HEK293 (cell line): ENCODE data around the gene GRM5.

Experiments
- CTCF ChIA-PET: fragments of 350-600 bp; formaldehyde crosslinking; extraction: SDS; loops from one replicate; lab custom pipeline; 2021; ENCODE audit warnings: antibody characterized with exemption; lab: Yijun Ruan, JAX
- POLR2A ChIA-PET: fragments of 300-600 bp; formaldehyde crosslinking; extraction: SDS; loops from one replicate; lab custom pipeline; 2020; ENCODE audit warnings: antibody characterized with exemption, inconsistent platforms; lab: Yijun Ruan, JAX
- H3K27ac ChIP-seq: fragments of 200-500 bp; sonication (Bioruptor generic); 2 replicates; pipeline ENCODE4 v1.5.1; 2014; ENCODE audit warnings: low read depth, low read length, control low read depth, inconsistent platforms; ENCODE audit errors: extremely low read depth
- H3K36me3 ChIP-seq, 2 experiments: fragments of 200-500 bp in 1 of 2; sonication (Bioruptor generic) in 1 of 2; 1 replicate in 1 of 2; 2 replicates in 1 of 2; pipeline ENCODE4 v1.5.1; 2014 to 2017; ENCODE audit warnings: inconsistent platforms in 2 of 2, low read length in 2 of 2; ENCODE audit not compliant: control insufficient read depth in 2 of 2, insufficient read depth in 1 of 2
- H3K4me1 ChIP-seq: fragments of 200-500 bp; sonication (Bioruptor generic); 2 replicates; pipeline ENCODE4 v1.5.1; 2014; ENCODE audit warnings: mild to moderate bottlenecking, low read length, inconsistent platforms; ENCODE audit not compliant: control insufficient read depth, insufficient read depth
- H3K4me3 ChIP-seq: 2 replicates; pipeline ENCODE4 v1.5.1; 2011; ENCODE audit warnings: low read depth, mild to moderate bottlenecking, control low read depth, low read length, moderate library complexity
- H3K9me3 ChIP-seq: fragments of 200-500 bp; sonication (Bioruptor generic); 2 replicates; pipeline ENCODE4 v1.5.1; 2014; ENCODE audit warnings: low read depth, low read length, inconsistent platforms; ENCODE audit not compliant: control insufficient read depth, insufficient read depth
- HOXA7 ChIP-seq: sonication (generic); formaldehyde crosslinking; IDR thresholded peaks from 2 replicates; pipeline ENCODE4 v1.8.1; 2022; ENCODE audit warnings: missing genetic modification reagents, borderline replicate concordance
- IKZF3 ChIP-seq: fragments of 450-650 bp; IDR thresholded peaks from 2 replicates; pipeline ENCODE4 v1.5.0; 2018; ENCODE audit warnings: missing biosample characterization, mild to moderate bottlenecking, missing genetic modification characterization, moderate library complexity
- ZFP37 ChIP-seq: fragments of 450-650 bp; formaldehyde crosslinking; IDR thresholded peaks from 2 replicates; pipeline ENCODE4 v1.5.1; 2016; ENCODE audit warnings: missing biosample characterization, missing genetic modification characterization
- ZNF19 ChIP-seq: fragments of 450-650 bp; formaldehyde crosslinking; IDR thresholded peaks from 2 replicates; pipeline ENCODE4; 2016; ENCODE audit warnings: missing biosample characterization, missing genetic modification characterization, low read depth
- ZNF426 ChIP-seq: fragments of 450-650 bp; formaldehyde crosslinking; IDR thresholded peaks from 2 replicates; pipeline ENCODE4 v1.5.1; 2017; ENCODE audit warnings: missing biosample characterization, missing genetic modification characterization, mild to moderate bottlenecking, inconsistent platforms, moderate library complexity
- ZNF433 ChIP-seq: fragments of 450-650 bp; formaldehyde crosslinking; IDR thresholded peaks from 2 replicates; pipeline ENCODE4 v1.5.1; 2016; ENCODE audit warnings: missing biosample characterization, missing genetic modification characterization, low read depth
- ZNF585B ChIP-seq: fragments of 450-650 bp; formaldehyde crosslinking; IDR thresholded peaks from 2 replicates; pipeline ENCODE4 v1.5.1; 2016; ENCODE audit warnings: missing biosample characterization, missing genetic modification characterization
- ZNF624 ChIP-seq: fragments of 450-650 bp; formaldehyde crosslinking; IDR thresholded peaks from 2 replicates; pipeline ENCODE4 v1.5.1; 2017; ENCODE audit warnings: missing biosample characterization, missing genetic modification characterization
- ZSCAN23 ChIP-seq: fragments of 450-650 bp; formaldehyde crosslinking; IDR thresholded peaks from 2 replicates; pipeline ENCODE4 v1.5.1; 2016; ENCODE audit warnings: missing biosample characterization, missing genetic modification characterization
- ZSCAN30 ChIP-seq: fragments of 450-650 bp; IDR thresholded peaks from 2 replicates; pipeline ENCODE4 v1.5.1; 2018; ENCODE audit warnings: missing biosample characterization, mild to moderate bottlenecking, missing genetic modification characterization, moderate library complexity
- TF ChIP-seq, protein P1 (sequence below): fragments of 450-650 bp; formaldehyde crosslinking; IDR thresholded peaks from 2 replicates; pipeline ENCODE4 v1.5.1; 2016; ENCODE audit warnings: missing biosample characterization, missing genetic modification characterization
- TF ChIP-seq, protein P2 (sequence below): fragments of 450-650 bp; formaldehyde crosslinking; optimal IDR thresholded peaks from 2 replicates; pipeline ENCODE3; 2016; ENCODE audit warnings: missing biosample characterization, mild to moderate bottlenecking, missing genetic modification characterization
- TF ChIP-seq, protein P3 (sequence below): fragments of 450-650 bp; formaldehyde crosslinking; IDR thresholded peaks from 2 replicates; pipeline ENCODE4 v1.5.1; 2016; ENCODE audit warnings: missing biosample characterization, missing genetic modification characterization
- TF ChIP-seq, protein P4 (sequence below): fragments of 450-650 bp; formaldehyde crosslinking; IDR thresholded peaks from 2 replicates; pipeline ENCODE4 v1.5.1; 2016; ENCODE audit warnings: missing biosample characterization, missing genetic modification characterization
- TF ChIP-seq, protein P5 (sequence below): fragments of 450-650 bp; formaldehyde crosslinking; IDR thresholded peaks from 2 replicates; pipeline ENCODE4 v1.5.1; 2016; ENCODE audit warnings: missing biosample characterization, missing genetic modification characterization, low read depth
- TF ChIP-seq, protein P6 (sequence below): fragments of 450-650 bp; formaldehyde crosslinking; IDR thresholded peaks from 2 replicates; pipeline ENCODE4 v1.5.0; 2017; ENCODE audit warnings: missing biosample characterization, missing genetic modification characterization, borderline replicate concordance

GRM5 gene

DNA sequence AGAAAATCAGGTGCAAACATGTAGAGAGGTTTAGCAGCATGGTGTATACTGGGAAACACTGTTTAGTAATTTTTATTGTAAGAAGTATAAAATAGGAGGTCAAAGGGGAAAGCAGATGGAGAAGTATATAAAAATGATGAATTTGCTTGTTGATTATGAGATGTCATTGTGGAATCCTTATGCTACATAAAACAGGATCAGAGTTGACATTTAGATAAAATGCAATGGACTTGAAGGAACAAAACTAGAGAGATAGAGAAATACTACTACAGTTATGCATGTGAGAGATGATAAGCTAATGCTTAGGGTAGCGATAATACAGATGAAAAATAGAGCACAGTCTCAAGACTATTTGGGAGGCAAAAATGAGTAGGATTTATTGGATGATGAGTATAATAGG lies 536.4 kb downstream of the GRM5 start (continued):
- TF ChIP-seq, protein P1, sequence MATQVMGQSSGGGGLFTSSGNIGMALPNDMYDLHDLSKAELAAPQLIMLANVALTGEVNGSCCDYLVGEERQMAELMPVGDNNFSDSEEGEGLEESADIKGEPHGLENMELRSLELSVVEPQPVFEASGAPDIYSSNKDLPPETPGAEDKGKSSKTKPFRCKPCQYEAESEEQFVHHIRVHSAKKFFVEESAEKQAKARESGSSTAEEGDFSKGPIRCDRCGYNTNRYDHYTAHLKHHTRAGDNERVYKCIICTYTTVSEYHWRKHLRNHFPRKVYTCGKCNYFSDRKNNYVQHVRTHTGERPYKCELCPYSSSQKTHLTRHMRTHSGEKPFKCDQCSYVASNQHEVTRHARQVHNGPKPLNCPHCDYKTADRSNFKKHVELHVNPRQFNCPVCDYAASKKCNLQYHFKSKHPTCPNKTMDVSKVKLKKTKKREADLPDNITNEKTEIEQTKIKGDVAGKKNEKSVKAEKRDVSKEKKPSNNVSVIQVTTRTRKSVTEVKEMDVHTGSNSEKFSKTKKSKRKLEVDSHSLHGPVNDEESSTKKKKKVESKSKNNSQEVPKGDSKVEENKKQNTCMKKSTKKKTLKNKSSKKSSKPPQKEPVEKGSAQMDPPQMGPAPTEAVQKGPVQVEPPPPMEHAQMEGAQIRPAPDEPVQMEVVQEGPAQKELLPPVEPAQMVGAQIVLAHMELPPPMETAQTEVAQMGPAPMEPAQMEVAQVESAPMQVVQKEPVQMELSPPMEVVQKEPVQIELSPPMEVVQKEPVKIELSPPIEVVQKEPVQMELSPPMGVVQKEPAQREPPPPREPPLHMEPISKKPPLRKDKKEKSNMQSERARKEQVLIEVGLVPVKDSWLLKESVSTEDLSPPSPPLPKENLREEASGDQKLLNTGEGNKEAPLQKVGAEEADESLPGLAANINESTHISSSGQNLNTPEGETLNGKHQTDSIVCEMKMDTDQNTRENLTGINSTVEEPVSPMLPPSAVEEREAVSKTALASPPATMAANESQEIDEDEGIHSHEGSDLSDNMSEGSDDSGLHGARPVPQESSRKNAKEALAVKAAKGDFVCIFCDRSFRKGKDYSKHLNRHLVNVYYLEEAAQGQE, result no peak
- TF ChIP-seq ZNF624 (tag by site-specific recombination) (no peak), HOXA7 (CRISPR knock-in tag) (no peak), ZNF19 (tag by site-specific recombination) (no peak), ZNF426 (tag by site-specific recombination) (no peak), ZFP37 (no peak)
- TF ChIP-seq, protein P2, sequence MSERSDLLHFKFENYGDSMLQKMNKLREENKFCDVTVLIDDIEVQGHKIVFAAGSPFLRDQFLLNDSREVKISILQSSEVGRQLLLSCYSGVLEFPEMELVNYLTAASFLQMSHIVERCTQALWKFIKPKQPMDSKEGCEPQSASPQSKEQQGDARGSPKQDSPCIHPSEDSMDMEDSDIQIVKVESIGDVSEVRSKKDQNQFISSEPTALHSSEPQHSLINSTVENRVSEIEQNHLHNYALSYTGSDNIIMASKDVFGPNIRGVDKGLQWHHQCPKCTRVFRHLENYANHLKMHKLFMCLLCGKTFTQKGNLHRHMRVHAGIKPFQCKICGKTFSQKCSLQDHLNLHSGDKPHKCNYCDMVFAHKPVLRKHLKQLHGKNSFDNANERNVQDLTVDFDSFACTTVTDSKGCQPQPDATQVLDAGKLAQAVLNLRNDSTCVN (tag by site-specific recombination), result no peak
- TF ChIP-seq, protein P3, sequence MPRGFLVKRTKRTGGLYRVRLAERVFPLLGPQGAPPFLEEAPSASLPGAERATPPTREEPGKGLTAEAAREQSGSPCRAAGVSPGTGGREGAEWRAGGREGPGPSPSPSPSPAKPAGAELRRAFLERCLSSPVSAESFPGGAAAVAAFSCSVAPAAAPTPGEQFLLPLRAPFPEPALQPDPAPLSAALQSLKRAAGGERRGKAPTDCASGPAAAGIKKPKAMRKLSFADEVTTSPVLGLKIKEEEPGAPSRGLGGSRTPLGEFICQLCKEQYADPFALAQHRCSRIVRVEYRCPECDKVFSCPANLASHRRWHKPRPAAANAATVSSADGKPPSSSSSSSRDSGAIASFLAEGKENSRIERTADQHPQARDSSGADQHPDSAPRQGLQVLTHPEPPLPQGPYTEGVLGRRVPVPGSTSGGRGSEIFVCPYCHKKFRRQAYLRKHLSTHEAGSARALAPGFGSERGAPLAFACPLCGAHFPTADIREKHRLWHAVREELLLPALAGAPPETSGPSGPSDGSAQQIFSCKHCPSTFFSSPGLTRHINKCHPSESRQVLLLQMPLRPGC (tag by site-specific recombination), result no peak
- TF ChIP-seq, protein P4, sequence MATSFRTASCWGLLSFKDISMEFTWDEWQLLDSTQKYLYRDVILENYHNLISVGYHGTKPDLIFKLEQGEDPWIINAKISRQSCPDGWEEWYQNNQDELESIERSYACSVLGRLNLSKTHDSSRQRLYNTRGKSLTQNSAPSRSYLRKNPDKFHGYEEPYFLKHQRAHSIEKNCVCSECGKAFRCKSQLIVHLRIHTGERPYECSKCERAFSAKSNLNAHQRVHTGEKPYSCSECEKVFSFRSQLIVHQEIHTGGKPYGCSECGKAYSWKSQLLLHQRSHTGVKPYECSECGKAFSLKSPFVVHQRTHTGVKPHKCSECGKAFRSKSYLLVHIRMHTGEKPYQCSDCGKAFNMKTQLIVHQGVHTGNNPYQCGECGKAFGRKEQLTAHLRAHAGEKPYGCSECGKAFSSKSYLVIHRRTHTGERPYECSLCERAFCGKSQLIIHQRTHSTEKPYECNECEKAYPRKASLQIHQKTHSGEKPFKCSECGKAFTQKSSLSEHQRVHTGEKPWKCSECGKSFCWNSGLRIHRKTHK (tag by site-specific recombination), result no peak

DNA sequence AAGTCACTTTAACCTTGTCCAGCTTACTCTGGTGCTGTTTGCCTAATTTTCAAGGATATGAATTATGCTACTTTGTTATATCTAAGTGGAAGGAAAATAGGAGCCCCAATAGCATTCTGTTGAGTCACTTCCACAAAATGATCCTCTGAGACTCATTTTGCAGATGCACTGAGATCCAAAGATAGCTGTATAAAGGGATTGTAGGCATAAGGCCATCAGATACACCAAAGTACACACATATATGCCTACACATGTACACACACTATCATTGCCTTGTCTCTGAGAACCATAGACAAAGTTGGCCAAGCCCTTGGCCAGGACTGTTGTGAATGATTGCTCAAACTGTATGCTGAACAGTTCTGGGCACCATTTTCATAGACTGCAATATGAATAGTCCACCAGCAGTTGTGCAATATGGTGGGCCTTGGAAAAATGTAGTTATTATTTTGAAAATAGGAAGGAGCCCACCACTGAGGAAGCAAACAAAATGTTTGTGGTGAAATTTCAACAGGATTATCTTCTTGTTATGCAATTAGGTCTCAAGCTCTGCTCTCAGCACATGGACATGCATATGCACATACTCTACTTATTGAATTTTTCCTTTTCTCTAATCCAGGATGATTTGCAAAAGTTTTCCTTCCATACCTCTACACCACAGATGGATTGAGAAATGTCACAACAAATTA lies 542.3 kb downstream of the GRM5 start:
- no peaks in the 10 kb centered on the region for H3K9me3 ChIP-seq
- no peaks in the 10 kb centered on the region for H3K4me1 ChIP-seq
- TF ChIP-seq, protein P2 (tag by site-specific recombination), result no peak
- H3K27ac ChIP-seq, result no peak overlapping the region
- no peaks in the 10 kb centered on the region for H3K36me3 ChIP-seq
- CTCF ChIA-PET, result no interaction called here
- no peak overlapping the region for H3K4me3 ChIP-seq
- POLR2A ChIA-PET, result no interaction called here

DNA sequence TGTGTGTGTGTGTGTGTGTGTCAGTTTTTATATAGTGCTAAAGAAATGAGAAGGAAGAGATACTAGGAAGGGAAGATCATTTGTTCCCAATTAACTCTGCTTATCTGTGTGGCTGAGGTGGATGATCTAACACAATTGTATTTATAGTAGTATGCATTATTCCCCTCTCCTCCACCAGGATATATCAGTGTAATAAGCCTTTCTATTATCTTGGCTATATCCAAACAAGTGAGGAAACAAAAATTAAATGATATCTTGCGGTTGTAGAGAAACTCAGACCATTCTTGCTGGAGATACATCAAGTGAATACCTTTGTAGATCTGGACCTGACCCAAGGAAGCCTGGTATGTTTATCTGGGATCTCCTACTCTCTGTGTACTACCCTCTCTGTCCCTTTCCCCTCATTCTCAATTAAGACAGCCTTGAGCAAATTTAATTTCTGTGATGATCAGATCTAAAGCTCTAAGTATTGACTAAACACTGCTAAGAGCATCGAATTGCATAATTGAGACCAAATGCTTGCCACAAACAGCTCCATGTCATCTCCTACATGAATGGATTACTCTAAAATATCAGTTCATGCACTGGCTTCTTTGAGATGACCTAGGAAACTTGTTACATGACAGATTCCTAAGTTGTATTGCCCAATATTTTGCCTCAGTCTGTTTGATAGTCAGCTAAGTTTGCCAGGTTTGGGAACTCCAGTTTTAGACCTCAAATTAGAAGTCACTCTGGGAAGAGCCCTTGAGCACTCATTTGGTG lies 543.0 kb downstream of the GRM5 start:
- ChIA-PET CTCF (interaction anchor here (0.7 kb wide), 1 partner anchor 29 kb away, joined by 3 read pairs; no protein-coding TSS in a partner anchor), POLR2A (no interaction called here)
- no peak for TF ChIP-seq IKZF3 (tag by site-specific recombination)
- TF ChIP-seq, protein P5, sequence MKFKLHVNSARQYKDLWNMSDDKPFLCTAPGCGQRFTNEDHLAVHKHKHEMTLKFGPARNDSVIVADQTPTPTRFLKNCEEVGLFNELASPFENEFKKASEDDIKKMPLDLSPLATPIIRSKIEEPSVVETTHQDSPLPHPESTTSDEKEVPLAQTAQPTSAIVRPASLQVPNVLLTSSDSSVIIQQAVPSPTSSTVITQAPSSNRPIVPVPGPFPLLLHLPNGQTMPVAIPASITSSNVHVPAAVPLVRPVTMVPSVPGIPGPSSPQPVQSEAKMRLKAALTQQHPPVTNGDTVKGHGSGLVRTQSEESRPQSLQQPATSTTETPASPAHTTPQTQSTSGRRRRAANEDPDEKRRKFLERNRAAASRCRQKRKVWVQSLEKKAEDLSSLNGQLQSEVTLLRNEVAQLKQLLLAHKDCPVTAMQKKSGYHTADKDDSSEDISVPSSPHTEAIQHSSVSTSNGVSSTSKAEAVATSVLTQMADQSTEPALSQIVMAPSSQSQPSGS (tag by site-specific recombination), result no peak
- TF ChIP-seq, protein P6, sequence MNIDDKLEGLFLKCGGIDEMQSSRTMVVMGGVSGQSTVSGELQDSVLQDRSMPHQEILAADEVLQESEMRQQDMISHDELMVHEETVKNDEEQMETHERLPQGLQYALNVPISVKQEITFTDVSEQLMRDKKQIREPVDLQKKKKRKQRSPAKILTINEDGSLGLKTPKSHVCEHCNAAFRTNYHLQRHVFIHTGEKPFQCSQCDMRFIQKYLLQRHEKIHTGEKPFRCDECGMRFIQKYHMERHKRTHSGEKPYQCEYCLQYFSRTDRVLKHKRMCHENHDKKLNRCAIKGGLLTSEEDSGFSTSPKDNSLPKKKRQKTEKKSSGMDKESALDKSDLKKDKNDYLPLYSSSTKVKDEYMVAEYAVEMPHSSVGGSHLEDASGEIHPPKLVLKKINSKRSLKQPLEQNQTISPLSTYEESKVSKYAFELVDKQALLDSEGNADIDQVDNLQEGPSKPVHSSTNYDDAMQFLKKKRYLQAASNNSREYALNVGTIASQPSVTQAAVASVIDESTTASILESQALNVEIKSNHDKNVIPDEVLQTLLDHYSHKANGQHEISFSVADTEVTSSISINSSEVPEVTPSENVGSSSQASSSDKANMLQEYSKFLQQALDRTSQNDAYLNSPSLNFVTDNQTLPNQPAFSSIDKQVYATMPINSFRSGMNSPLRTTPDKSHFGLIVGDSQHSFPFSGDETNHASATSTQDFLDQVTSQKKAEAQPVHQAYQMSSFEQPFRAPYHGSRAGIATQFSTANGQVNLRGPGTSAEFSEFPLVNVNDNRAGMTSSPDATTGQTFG (tag by site-specific recombination), result no peak
- TF ChIP-seq ZSCAN30, result no peak
- no peak for TF ChIP-seq ZNF433 (tag by site-specific recombination)
- no peak for TF ChIP-seq ZSCAN23 (tag by site-specific recombination)
- TF ChIP-seq ZNF585B (tag by site-specific recombination), result no peak

More for the DNA sequence above, 543.0 kb downstream of the GRM5 start:
- Histone ChIP-seq H3K9me3 (no peaks in the 10 kb centered on the region), H3K36me3 (no peaks in the 10 kb centered on the region), H3K27ac (no peak overlapping the region), H3K4me3 (no peak overlapping the region), H3K4me1 (no peaks in the 10 kb centered on the region)
